Right atrium auricular region (tissue), 2 donors: ENCODE data around the gene ITFG1. TPM values are rescaled to one million over a fixed set of nuclear protein-coding genes. Genes with fewer than 3 reads are reported as not detected.

Experiments used
- DNase-seq: peaks from one replicate; pipeline ENCODE4 v3.0.0-alpha.2; 2019; ENCODE audit warnings: low spot score
- H3K27ac ChIP-seq, 2 donors: fragments of 200-600 bp; sonication (generic); 1 replicate in 1 of 2; 2 replicates in 1 of 2; pipeline ENCODE4 v1.5.1; 2016 to 2019
- H3K27me3 ChIP-seq, 2 donors: fragments of 200-600 bp; sonication (generic); one replicate each; pipeline versions ENCODE4 v1.5.1 to v1.6.0; 2017 to 2019
- H3K36me3 ChIP-seq: fragments of 200-600 bp; sonication (generic); one replicate; pipeline ENCODE4 v1.5.1; 2016
- H3K4me1 ChIP-seq, 2 donors: fragments of 200-600 bp; sonication (generic); one replicate each; pipeline versions ENCODE4 v1.5.1 to v1.6.0; 2017 to 2019
- H3K4me3 ChIP-seq, 2 donors: fragments of 200-600 bp; sonication (generic); 1 replicate in 1 of 2; 2 replicates in 1 of 2; pipeline ENCODE4 v1.5.1; 2017 to 2019; ENCODE audit warnings: mild to moderate bottlenecking in 1 of 2, moderate library complexity in 1 of 2
- H3K9me3 ChIP-seq, 2 donors: fragments of 200-600 bp; sonication (generic); one replicate each; pipeline ENCODE4 v1.5.1; 2019
- total RNA-seq, 2 donors: library from RNA; depleted of rRNA; stranded (reverse); fragments of >200 nt; gene quantifications; one replicate each; pipeline ENCODE4 v1.1.0, GENCODE V29; 2016
- TF ChIP-seq, protein P1 (sequence below), 2 donors: fragments of 200-600 bp; sonication (generic); IDR thresholded peaks; one replicate each; pipeline ENCODE4 v1.5.1; 2019; ENCODE audit warnings: antibody characterized with exemption in 2 of 2

The ITFG1 gene
- total RNA-seq, 2 donors from 2014 or later = 40.3 to 79.6 TPM

DNA sequence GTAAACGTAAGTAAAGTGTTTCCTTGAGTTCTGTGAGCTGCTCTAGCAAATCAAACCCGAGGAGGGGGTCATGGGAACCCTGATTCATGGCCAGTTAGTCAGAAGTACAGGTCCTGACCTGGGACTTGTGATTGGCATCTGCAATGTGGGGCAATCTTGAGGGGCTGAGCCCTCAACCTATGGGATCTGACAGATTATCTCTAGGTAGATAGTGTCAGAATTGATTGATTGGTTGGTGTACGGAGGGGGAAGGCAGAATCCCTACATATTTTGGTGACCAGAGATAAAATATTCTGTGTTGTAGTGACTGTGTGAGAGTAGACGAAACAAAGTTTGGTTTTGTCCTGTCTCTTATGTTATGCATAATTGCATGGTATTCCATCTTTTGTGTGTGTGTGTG lies 216.7 kb downstream of the ITFG1 start:
- H3K27me3 ChIP-seq = no peaks in the 10 kb centered on the region
- no peak overlapping the region for H3K4me3 ChIP-seq
- no peaks in the 10 kb centered on the region for H3K9me3 ChIP-seq
- H3K27ac ChIP-seq = no peak overlapping the region
- no peaks in the 10 kb centered on the region for H3K4me1 ChIP-seq
- DNase-seq = no peak
- TF ChIP-seq, protein P1, sequence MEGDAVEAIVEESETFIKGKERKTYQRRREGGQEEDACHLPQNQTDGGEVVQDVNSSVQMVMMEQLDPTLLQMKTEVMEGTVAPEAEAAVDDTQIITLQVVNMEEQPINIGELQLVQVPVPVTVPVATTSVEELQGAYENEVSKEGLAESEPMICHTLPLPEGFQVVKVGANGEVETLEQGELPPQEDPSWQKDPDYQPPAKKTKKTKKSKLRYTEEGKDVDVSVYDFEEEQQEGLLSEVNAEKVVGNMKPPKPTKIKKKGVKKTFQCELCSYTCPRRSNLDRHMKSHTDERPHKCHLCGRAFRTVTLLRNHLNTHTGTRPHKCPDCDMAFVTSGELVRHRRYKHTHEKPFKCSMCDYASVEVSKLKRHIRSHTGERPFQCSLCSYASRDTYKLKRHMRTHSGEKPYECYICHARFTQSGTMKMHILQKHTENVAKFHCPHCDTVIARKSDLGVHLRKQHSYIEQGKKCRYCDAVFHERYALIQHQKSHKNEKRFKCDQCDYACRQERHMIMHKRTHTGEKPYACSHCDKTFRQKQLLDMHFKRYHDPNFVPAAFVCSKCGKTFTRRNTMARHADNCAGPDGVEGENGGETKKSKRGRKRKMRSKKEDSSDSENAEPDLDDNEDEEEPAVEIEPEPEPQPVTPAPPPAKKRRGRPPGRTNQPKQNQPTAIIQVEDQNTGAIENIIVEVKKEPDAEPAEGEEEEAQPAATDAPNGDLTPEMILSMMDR (IDR thresholded peaks at IDR 0.05) = no peak
- H3K36me3 ChIP-seq = no peaks in the 10 kb centered on the region

DNA sequence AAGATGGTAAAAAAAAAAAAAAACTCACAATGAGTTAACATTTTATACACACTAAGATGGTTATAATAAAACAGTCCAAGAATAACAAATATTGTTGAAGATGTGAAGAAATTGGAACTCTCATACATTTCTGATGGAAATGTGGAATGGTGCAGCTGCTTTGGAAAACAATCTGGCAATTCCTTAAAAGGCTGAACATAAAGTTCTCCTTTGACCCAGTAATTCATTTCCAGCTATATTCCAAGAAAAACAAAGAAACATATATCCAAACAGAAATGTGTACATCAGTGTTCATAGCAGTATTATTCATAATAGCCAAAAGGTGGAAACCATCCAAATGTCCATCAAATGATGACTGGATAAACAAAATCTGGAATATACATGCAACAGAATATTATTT lies 219.8 kb downstream of the ITFG1 start:
- Histone ChIP-seq H3K27me3 (no peaks in the 10 kb centered on the region), H3K9me3 (no peaks in the 10 kb centered on the region), H3K36me3 (no peaks in the 10 kb centered on the region), H3K27ac (no peak overlapping the region), H3K4me1 (no peaks in the 10 kb centered on the region), H3K4me3 (no peak overlapping the region)
- TF ChIP-seq, protein P1 (IDR thresholded peaks at IDR 0.05) = no peak
- no peak for DNase-seq

DNA sequence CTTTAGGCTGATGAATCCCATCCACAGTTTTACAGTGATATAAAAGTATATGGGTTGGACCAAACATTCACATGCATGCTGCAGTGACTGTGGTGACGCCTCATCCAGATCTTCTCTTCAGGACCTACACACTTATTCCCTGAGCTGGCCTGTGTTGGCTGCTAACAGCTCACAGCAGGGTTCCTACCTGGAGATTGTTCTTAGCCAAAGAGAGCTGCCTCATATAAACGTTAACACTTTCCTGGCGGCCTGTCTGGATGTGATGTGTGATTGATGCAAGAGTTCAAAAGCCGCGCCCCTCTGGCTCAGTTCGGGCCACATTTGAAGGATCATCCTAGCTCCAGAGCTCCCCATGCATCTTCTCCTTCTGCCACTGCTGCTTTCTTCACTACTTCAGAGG lies 224.1 kb downstream of the ITFG1 start:
- Histone ChIP-seq H3K9me3 (no peaks in the 10 kb centered on the region), H3K4me1 (no peaks in the 10 kb centered on the region), H3K27ac (no peak overlapping the region), H3K36me3 (no peaks in the 10 kb centered on the region), H3K4me3 (no peak overlapping the region), H3K27me3 (no peaks in the 10 kb centered on the region)
- no peak for DNase-seq
- TF ChIP-seq, protein P1 (IDR thresholded peaks at IDR 0.05) = no peak

DNA sequence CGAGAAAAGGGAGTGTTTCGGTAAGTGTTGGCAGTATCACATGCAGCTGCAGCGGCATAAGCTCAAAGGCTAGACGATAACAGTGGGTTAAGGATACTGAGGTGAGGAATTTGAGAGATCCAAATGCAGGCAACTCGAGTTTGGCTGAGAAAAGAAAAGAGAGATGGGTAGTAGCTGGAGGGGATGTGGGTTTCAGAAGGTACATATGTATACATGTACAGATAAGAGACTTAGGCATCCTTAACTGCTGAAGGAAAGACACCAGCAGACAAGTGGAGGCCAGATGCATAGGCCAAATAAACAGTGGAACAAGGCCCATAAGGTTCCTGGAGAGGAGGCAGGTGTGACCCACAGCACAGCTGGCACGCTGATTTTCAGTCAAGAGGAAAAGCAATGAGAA lies 230.6 kb downstream of the ITFG1 start:
- no peaks in the 10 kb centered on the region for H3K9me3 ChIP-seq
- no peaks in the 10 kb centered on the region for H3K27me3 ChIP-seq
- no peaks in the 10 kb centered on the region for H3K4me1 ChIP-seq
- H3K4me3 ChIP-seq = no peak overlapping the region
- TF ChIP-seq, protein P1 (IDR thresholded peaks at IDR 0.05) = no peak
- H3K36me3 ChIP-seq = no peaks in the 10 kb centered on the region
- H3K27ac ChIP-seq = no peak overlapping the region
- DNase-seq = no peak

DNA sequence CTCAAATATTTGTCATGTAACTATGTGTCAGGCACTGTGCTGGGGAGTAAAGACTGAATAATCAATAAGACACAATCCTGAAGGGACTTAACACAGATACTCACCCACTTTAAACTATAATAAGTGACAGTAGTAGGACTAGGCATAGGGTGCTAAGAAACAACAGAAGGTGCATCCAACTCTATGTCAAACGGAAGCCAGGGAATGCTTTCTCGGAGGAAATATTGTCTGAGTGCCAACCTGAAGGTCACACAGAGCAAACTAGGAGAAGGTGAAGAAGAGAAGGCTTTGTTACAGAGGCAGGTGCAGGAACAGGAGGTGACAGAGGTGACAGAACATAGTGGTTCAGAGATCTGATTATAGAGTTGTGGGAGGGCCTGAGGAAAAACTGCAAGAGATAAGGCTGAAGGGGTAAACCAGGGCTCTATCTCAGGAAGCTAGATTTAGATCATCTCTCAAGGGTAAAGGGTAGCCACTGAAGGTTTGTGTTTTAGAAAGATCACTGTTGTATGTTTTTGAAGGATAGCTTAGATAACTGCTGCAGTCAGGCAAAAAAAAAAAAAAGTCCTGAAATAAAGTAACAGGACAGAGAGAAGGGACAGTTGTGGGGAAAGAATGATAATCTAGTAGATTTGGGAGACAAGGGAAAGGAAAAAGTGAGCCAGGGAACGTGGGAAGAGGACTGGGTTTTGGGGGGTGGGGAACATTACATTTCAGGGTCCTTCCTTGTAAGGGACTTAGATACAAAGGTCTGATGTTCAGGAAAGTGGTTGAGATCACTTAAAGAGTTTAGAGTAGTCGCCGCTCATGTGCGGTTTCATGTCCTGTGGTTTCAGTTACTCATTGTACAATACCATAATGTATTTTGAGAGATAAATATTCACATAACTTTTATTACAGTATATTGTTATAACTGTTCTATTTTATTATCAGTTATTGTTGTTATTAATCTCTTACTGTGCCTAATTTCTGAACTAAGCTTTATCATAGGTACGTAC lies 231.5 kb downstream of the ITFG1 start:
- TF ChIP-seq, protein P1 (IDR thresholded peaks at IDR 0.05) = no peak
- Histone ChIP-seq H3K36me3 (no peaks in the 10 kb centered on the region), H3K4me1 (no peaks in the 10 kb centered on the region), H3K27ac (no peak overlapping the region), H3K27me3 (no peaks in the 10 kb centered on the region), H3K4me3 (no peak overlapping the region), H3K9me3 (no peaks in the 10 kb centered on the region)
- no peak for DNase-seq
